IPS-NIHi7 (cell line): ENCODE measurements around the gene SCOC.

ENCODE experiments used
- DNase-seq: peaks from one replicate; pipeline ENCODE4 v3.0.0; 2012; ENCODE audit warnings: mixed read lengths; ENCODE audit errors: extremely low spot score

The SCOC gene

DNA sequence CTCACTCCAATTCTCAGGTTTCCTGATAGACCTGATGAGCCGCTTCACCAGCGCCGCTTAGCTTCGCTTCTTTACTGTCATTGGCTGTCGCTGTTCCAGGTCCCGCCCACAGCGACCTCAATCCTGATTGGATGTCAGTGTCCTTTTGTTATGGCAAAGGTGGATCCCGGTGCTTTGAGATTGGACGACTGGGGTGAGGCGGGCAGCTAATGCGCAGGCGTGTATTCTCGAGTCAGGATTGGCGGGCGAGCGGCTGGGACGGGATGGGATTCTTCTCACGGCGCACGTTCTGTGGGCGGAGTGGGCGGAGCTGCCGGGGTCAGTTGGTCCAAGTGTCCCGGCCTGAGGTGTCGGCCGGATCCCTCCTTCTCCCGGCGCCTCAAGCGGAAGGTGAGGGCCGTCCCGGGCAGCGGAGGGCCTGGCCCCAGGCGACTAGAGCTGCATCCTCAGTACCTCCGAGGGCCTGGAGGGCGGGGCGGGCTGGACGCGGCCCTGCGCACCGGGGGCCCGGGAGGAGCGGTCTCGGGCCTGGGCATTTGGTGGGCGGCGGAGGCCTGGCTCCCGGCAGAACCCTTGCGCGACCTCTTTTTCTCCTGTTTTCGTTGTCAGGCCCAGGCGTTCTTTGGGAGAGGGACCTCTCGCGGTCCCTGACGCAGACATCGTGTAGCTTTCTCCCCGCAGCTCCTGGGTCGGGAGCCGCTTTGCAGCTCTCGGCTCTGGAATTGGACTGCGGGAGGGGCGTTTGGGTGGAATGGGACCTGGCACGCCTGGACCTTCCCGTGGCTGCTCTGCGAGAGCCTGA is at the start of gene SCOC:
SCOC (plus strand) TSS at position 319 of the 802 bp plus-strand sequence. CDS start 5,525 bp downstream, outside the sequence.
- DNase-seq: peak; percentile 99

DNA sequence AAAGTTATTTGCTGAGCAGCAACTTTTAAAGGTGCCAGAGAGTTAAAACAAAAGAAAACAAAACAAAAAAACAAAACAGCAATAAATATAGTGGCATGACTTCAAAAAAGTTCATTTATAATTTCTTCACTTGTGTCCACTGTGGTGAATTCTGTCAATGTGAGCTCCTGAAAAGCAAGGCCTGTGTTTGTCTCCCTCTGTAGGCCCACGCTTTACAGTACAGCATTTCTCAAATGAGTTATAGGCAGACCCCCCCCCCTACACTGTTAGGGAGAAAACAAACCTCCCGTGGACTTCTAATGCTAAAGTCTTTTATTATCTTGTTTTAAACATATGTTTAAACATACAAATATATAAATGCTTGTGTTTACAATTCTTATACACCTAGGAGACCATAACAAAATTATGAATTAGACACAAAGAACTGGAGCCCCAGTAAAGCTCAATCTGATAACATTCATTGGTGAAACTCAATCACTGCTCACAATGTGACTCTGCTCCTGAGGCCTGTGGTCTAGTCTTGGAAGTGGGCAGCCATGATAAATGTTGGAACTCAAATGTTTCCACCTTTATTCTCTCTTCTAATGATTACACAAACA is 47.0 kb upstream of the SCOC start:
- DNase-seq: peak; percentile 69

DNA sequence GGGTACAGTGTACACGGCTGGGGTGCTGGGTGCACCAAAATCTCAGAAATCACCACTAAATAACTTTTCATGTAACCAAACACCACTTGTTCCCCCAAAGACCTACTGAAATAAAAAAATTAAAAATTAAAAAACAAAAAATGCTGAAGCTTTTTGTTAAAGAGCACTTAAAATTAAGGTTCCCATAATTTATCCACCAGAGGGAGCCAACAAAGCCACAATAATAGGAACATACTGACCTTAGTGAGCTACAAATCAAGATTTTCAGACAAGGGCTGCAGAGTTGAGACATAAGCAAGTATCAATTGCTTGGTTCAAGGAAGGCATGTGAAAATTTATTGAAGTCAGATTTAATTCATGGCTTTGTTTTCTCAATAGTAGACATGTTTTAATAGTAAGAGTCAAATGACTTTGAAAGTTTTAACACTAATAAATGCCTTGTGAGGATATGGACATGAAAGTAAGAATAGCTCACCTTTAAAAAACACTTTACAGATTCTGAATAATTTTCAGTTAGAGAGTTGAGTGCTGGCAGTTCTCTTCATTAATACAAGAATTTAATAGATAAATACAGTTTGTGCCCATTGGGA is 43.0 kb upstream of the SCOC start:
- peak; percentile 38 for DNase-seq

DNA sequence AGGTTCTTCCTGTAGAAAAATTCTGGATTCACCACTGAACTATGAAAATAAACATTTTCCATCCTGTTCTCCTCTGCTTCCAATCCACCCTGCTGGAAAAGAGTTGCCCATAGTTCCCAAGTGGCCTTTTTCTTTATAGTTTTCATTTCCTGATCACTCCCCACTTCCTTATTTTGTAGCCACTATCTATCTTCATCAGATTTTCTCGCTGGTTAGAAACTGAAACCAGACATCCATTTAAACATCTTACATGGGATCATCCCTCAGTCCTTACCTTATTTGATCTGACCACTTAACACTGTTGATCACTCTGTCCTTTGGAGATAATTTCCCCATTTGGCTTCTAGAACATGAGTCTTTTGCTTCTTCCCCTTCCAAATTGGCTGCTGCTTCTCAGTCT is 42.2 kb upstream of the SCOC start:
- no peak for DNase-seq

DNA sequence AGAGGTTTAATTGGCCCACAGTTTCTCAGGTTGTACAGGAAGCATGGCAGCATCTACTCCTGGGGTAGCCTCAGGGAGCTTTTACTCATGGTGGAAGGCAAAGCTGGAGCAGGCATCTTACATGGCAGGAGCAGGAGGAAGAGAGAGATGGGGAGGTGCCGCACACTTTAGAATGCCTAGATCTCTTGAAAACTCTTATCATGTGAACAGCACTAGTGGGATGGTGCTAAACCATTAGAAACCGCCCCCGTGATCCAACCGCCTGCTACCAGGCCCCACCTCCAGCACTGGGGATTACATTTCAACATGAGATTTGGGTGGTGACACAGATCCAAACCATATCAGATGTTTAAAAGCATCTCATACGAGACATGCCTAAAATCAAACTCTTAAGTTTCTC is 41.6 kb upstream of the SCOC start:
- DNase-seq: no peak

DNA sequence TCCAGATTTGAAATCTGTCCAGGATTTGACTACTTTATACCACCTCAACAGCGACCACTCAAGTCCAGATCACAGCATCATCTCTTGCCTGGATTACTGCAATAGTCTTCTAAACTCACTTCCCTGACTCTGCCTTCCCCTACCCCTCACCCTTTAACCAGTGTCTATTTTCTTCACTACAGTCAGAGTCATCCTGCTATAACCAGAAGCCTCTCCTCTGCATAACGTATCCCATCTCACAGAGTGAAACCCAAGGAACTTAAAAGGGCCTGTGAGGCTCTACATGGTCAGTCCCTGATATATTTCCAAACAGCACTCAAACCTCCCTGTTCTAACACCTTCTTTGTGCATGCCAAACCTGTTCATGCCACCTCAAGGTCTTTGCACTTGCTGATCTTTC is 40.7 kb upstream of the SCOC start:
- DNase-seq: no peak

DNA sequence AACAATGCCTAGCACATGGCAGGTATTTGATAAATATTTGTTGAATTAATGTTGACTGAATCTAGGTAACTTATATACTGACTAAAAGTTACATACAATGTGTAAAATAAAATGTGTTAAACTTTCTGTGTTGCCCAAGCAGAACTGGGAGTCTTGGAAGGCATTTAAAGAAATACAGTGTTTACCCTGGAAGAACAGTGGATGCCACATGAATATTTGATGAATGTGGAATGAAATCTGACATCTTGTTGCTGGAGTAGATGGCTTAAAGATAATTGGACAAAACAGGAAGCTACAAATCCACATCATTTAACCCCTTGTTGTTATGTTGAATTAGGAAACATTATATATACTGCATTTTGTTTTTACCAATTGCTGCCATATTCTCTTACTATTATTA is 39.9 kb upstream of the SCOC start:
- DNase-seq: no peak

DNA sequence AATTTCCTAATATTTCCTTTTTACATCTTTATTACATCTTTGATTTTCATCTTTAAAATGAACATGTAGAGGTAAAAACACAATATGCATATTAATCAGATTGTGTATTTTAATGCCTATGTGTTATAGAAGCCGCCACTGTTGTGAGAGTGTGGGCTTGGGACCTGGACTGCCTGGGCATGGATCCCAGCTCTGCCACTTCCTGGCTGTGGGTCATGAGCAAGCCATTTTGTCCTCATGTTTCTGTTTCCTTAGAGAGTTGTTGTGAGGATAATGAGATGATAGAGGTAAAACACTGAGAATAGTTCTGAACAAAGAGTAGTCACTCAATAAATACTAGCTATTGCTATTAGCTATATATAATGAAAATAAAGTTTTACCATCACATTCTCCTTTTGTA is 38.4 kb upstream of the SCOC start:
- DNase-seq: no peak

DNA sequence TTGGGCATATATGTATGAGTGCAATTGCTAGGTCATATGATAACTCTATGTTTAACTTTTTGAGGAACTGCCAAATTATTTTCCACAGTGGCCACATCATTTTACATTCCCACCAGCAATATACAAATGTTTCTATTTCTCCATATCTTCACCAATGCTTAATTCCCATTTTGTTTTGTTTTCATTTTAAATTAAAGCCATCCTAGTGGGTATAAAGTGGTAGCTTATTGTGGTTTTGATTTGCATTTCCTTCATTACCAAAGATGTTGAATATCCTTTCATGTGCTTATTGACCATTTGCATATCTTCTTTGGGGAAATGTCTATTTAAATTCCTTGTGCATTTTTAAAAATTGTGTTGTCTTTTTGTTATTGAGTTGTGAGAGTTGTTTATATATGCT is 36.7 kb upstream of the SCOC start:
- no peak for DNase-seq

DNA sequence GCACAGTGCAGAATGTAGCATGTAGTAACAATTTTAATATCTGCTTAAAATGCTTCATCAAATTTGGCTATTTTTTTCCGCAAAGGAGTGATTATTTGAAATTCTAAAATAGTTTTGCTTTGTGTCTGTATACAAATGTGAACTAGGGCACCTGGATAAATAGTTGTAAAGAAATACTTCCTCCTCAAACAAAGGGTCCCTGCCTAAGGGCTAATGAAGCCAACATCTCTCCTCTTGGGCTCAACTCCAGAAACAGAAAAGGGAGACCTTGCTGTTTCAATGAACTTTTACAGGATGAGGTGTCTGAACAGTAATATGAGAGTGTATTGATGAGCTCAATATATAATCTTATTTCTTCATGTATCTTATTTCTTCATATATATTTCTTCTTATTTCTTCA is 30.8 kb upstream of the SCOC start:
- no peak for DNase-seq

DNA sequence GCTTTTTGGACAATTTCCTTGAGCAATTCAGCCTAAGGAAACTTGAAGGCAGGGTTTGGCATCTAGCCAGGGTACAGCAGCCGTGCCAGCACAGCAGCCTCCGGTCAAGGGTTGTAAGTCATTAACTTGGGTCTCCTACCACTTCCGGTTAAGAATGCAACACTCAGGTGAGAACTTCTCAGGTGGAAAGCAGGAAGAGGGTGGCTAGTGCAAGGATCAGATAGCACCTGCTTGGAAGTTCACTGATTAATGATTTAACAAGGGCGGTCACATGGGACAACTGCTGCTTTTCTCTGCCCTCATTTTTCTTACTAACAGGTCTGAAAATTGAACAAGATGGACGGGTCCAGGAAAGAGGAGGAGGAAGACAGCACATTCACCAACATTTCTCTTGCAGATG is 30.1 kb upstream of the SCOC start:
- DNase-seq: peak; percentile 17

DNA sequence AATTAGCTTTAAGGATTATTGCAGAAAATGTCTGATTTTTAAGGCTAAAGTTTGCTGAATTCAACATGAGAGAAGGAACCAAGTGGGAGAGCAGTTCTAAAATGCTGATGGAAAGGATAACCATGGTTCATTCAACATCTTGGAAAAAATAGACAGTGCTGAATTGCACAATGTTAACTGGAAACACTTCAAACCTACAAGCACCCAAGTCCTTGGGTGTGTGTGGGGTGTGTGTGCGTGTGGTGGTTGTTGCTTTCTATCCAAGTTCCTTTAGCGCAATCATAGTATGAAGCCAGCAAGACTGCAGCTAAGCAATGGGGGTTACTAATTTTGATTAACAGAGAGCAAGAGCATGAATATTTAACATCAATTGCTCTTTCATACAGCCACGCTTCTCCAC is 29.3 kb upstream of the SCOC start:
- DNase-seq: no peak

DNA sequence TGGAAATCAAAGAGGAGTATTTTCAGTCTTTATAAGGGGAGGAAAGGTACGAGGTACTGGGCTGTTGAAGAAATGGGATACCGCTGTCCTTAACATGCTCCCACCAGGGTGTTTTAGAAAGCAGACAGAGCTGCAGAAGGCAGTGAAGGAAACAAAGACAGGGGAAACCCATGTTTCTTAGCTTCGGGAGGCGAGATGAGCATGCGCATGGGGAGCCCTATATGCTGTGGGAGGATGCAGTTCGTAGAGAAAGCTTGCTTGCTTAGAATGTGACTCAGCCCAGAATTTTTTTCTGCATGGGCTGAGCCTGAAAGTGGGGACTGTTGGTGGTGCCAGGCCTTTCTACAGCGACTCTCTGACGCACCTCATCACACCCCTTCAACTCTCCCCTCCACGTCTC is 28.8 kb upstream of the SCOC start:
- DNase-seq: peak; percentile 33

DNA sequence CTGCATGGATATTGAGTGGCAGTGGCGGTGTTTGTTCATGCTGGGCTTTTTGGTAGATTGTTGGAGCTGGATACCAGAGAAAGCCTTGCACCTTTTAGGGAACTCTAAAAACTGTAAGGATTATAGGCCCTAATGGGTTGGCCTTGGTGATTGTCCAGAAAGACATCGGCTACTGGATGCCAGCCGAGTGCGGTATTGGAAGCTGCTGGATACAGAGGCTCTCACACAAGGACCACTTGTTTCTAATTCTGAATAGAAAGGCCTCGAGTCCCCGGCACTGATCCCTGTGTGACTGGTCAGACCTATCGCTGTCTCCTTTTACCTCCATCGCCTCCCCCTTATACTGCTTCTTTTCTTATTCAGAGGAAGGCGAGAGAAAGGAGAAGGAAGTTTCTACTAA is 27.3 kb upstream of the SCOC start:
- no peak for DNase-seq

DNA sequence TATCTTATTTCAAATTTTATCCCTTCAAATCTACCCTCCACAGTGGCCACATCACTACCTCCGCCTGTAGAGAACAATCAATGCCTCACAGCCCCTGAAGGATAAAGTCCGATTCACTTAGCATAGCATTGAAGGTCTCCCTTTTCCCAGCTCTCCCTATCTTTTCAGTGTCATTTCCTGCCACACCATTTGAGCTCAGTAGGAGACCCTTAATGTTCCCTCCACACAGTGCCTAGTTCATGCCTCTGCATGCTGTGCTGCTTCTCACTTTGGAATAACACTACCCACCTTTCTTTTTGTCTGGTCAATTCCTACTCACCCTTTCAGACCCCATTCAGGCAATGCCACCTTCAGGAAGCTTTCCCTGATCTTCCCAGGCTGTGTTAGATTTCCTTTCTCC is 23.6 kb upstream of the SCOC start:
- DNase-seq: peak; percentile 28

DNA sequence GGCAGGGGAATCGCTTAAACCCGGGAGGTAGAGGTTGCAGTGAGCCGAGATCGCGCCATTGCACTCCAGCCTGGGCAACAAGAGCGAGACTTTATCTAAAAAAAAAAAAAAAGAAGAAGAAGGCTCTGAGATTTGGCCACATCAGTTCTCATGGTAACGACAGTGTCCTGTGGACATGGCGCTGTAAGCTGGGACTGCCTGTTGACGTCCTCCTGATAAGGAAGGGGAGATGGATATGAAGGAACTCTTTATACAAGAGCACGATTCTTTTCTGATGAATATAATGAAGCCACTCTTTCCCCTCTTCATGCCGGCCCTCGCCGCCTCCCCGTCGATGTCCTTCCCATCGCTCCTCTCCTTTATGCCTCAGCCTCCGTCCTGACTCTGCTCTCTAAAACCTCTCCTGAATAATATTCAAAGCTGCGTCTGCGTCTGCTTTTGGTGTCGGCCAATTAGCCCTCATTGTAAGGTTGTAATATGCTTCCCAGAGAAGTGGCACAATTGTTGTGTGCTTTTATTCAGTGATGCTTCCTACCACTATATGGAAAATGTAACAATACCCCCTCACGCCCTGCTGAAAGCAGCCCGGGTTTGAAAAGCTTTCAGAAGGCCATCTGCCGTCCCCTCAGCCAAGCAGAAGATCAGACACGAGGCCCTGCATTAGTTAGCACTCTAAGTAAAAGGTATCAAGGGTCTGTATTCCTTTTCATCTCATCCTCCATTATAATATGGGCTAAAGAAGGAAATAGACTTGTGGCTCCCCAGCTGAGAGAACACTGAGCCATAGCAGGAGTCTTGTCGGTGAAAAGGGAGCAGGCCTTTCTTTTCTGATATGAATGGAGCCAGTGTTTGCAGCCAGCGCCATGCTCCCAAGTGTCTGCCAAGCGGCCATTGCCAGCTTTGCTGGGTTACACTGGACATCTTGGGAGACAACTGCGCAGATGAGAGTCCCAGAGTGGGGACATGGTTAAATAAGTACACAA is 22.1 kb upstream of the SCOC start:
- no peak for DNase-seq

DNA sequence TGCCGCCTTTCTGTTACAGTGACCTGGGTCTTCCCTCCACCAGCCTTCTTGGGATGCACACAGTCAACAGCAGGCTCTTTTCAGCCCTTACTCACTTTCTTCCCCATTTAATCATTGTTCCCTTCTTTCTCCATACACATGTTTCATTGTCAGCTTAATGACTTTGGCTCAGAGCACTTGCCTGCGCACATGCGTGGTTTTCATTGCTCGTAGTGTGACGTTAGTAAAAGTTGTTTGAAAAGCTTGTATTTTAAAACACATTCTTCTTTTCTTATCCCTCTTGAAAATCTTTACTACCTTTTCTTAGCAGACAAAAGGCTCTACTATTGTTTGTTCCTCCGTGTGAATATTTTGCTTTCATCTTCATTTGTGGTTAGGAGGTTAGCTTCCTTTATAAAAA is 19.7 kb upstream of the SCOC start:
- no peak for DNase-seq

DNA sequence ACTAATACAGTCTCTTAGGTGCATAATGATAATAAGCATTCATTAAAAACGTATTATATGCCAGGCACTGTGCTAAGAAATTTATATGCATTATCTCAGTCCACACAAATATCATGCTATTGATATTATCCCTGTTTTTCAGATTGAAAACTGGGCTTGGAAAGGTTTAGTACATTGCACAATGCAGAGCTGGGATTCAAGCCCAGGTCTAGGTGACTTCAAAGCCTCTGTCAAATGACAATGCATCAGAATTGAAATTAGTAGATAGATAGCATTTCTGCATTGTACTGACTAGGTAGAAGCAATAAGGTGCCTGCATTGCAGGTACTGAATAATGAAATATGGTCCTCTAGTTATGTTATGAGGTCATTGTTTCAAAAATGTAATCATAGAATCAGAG is 18.2 kb upstream of the SCOC start:
- DNase-seq: no peak

DNA sequence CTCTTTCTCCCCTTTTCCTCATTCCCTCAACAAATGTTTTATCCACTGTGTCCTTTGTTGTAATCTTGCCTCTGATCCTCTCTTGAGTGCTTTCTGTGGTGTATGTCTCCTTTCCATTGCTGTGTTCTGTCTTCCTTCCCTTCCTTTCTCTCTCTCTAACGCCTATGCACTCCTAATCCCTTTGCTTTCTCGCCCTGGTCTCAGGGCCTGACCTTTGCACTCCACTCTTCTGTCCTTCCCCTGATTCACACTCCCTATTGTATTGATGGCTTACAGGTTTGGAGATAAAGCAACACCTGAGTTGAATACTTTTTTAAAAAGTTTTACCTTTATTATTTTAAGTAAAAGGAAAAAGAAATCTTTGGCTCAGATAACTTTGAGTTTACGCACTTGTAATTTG is 15.6 kb upstream of the SCOC start:
- no peak for DNase-seq

DNA sequence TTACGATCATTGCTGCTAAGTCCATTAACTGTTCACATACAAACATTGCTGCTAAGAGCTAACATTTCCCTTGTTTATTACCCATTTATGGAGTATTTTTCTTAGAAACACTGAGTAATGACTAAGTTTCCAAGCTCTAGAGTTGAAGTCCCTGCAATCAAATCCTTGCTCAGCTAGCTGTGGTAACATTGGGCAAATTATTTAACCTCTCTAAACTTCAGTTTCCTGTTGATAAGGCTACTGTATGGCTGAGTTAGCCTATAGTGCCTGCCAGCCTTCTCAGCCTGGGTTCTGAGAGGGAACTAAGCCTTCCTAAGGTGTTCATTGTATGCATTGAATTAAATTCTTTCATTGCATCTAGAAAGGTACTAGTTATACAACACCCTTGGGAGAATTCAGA is 15.2 kb upstream of the SCOC start:
- no peak for DNase-seq

DNA sequence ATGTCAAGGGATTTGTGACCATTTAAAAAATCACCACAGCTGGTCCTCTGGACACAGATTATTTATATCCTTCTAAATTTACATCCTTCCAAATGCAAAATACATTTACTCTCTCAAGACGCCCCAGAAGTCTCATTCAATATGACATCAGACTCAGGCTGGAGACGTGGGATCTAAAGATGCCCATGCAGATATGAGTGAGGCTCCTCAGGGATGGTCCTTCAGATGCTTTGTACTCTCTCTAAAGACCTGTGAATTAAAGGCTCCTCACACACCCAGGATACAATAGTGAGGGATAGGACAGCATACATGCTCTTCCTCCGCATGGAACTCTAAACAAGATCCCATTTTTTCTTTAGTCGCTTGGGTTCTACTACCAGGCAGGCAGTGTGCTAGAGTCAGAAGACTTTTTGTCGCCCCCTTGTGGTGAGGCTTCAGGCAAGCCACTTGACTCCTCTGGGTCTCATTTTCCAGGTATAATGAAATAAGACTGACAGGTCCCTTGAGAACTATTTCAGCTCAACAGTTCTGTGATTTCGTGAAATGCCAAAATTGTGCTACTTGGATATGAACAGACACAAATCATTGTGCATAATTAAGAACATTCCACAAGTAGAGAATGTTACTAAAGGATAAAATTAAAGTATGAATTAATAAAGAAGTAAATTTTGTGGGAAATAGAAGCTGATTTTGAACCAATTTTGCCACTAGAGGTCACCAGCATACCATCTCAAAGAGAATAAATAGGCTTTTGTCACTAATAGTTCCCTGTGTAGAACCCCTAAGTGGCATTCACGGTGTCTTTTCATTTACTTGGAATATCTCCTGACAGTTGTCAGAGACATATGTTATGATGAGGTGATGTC is 13.7 kb upstream of the SCOC start:
- DNase-seq: peak; percentile 70
